Cardiac muscle cell (in vitro differentiated cells and primary cell): ENCODE measurements around the gene SOCS7. TPM values are rescaled to one million over a fixed set of nuclear protein-coding genes. Genes with fewer than 3 reads are reported as not detected.
A peak's percentile ranks its signal among the peaks of the same experiment; 100 is the strongest.

ENCODE experiments used
- DNase-seq, 2 donors: peaks; one replicate each; pipeline versions ENCODE4 v3.0.0 to v3.0.0-alpha.2; 2010 to 2017; ENCODE audit warnings: low read depth in 1 of 2, low spot score in 1 of 2
- H3K27ac ChIP-seq: fragments of 200-600 bp; sonication (generic); 2 replicates; pipeline ENCODE4 v1.5.1; 2016
- H3K27me3 ChIP-seq: fragments of 200-600 bp; sonication (generic); 2 replicates; pipeline ENCODE4 v1.6.0; 2016; ENCODE audit warnings: control low read depth
- H3K36me3 ChIP-seq: fragments of 200-600 bp; sonication (generic); 2 replicates; pipeline ENCODE4 v1.5.1; 2016; ENCODE audit warnings: control low read depth
- H3K4me1 ChIP-seq: fragments of 200-600 bp; sonication (generic); 2 replicates; pipeline ENCODE4 v1.8.1; 2017; ENCODE audit warnings: low read depth, mild to moderate bottlenecking, mixed run types
- H3K4me3 ChIP-seq: fragments of 200-600 bp; sonication (generic); 2 replicates; pipeline ENCODE4 v1.5.1; 2016; ENCODE audit warnings: mild to moderate bottlenecking
- H3K9me3 ChIP-seq: fragments of 200-600 bp; sonication (generic); 2 replicates; pipeline ENCODE4 v1.5.1; 2017; ENCODE audit warnings: low read depth, mild to moderate bottlenecking, control low read depth
- polyA plus RNA-seq: library from polyadenylated mRNA; unstranded; fragments of >200 nt; fragmentation: Nextera tagmentation; extraction: Ambion mirVana; gene quantifications from 2 replicates; pipeline ENCODE4 v1.2.1, GENCODE V29; 2016
- total RNA-seq: library from RNA; depleted of rRNA; stranded (reverse); fragments of >200 nt; gene quantifications from 2 replicates; pipeline ENCODE4 v1.2.3, GENCODE V29; 2016
- TF ChIP-seq, protein P1 (sequence below): IDR thresholded peaks from 2 replicates; pipeline ENCODE4 v1.5.1; 2012; ENCODE audit warnings: low read depth, mild to moderate bottlenecking, low read length

The SOCS7 gene
- total and polyA plus RNA-seq, 2 experiments from 2014 or later = 2.8 to 18.7 TPM

DNA sequence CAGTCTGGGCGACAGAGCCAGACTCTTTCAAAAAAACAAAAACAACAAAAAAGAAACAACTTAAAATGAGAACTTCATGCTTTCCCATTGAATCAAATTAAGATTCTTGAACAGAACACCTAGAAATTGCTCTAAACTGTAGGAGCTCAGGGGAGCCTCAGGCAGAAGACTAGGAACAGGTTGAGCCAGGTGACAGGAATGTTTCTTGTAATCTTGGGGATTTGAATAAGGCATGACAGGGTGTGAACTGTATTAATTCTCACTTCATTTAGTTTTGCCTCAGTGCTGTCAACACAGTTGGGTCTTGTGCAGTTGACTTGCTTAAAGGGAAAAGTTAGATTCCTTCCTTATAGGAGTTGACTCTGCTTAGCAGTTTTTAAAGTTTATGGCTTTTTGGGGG, 27.8 kb downstream of the SOCS7 start:
- H3K9me3 ChIP-seq = no peaks in the 10 kb centered on the region
- H3K27ac ChIP-seq = no peak overlapping the region
- peaks cover 34% of the 10 kb centered on the region for H3K36me3 ChIP-seq
- no peaks in the 10 kb centered on the region for H3K27me3 ChIP-seq
- TF ChIP-seq, protein P1, sequence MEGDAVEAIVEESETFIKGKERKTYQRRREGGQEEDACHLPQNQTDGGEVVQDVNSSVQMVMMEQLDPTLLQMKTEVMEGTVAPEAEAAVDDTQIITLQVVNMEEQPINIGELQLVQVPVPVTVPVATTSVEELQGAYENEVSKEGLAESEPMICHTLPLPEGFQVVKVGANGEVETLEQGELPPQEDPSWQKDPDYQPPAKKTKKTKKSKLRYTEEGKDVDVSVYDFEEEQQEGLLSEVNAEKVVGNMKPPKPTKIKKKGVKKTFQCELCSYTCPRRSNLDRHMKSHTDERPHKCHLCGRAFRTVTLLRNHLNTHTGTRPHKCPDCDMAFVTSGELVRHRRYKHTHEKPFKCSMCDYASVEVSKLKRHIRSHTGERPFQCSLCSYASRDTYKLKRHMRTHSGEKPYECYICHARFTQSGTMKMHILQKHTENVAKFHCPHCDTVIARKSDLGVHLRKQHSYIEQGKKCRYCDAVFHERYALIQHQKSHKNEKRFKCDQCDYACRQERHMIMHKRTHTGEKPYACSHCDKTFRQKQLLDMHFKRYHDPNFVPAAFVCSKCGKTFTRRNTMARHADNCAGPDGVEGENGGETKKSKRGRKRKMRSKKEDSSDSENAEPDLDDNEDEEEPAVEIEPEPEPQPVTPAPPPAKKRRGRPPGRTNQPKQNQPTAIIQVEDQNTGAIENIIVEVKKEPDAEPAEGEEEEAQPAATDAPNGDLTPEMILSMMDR = no peak
- H3K4me1 ChIP-seq = no peaks in the 10 kb centered on the region
- H3K4me3 ChIP-seq = no peak overlapping the region
- no peak for DNase-seq

DNA sequence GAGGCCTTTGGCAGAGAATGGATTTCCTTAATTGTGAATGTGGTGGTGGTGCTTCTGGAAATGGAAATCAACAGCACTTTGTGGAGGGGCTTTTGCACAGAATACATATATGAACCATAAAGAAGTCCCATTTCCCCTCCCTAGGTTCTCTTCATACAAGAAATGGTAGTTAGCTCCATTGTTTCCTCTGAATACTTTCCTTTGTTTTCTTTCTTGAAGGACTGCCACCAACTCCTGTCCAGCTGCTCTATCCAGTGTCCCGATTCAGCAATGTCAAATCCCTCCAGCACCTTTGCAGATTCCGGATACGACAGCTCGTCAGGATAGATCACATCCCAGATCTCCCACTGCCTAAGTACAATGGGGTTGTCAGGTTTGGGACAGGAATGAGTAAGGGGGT, 43.4 kb downstream of the SOCS7 start:
- Histone ChIP-seq H3K4me1 (no peaks in the 10 kb centered on the region), H3K27ac (no peak overlapping the region), H3K27me3 (no peaks in the 10 kb centered on the region), H3K9me3 (no peaks in the 10 kb centered on the region), H3K36me3 (peaks cover 30% of the 10 kb centered on the region), H3K4me3 (no peak overlapping the region)
- TF ChIP-seq, protein P1 = no peak
- DNase-seq = no peak

GRCh38 chr17:38397227-38397626, 45.6 kb downstream of the SOCS7 start:
- TF ChIP-seq, protein P1 = no peak
- no peaks in the 10 kb centered on the region for H3K27me3 ChIP-seq
- no peaks in the 10 kb centered on the region for H3K4me1 ChIP-seq
- DNase-seq = no peak
- H3K27ac ChIP-seq = no peak overlapping the region
- peaks cover 34% of the 10 kb centered on the region for H3K36me3 ChIP-seq
- no peaks in the 10 kb centered on the region for H3K9me3 ChIP-seq
- no peak overlapping the region for H3K4me3 ChIP-seq

- H3K36me3 ChIP-seq = peaks cover 32% of the 10 kb centered on the region
- no peak for DNase-seq
- TF ChIP-seq, protein P1 = no peak
- no peak overlapping the region for H3K4me3 ChIP-seq
- no peaks in the 10 kb centered on the region for H3K9me3 ChIP-seq
- H3K27me3 ChIP-seq = no peaks in the 10 kb centered on the region
- H3K27ac ChIP-seq = no peak overlapping the region
- peaks cover 3% of the 10 kb centered on the region for H3K4me1 ChIP-seq
These were observed 48.6 kb downstream of the SOCS7 start for GRCh38 chr17:38400286-38400685.

GRCh38 chr17:38401459-38401858, 49.8 kb downstream of the SOCS7 start:
- H3K4me3 ChIP-seq = no peak overlapping the region
- H3K27me3 ChIP-seq = no peaks in the 10 kb centered on the region
- H3K9me3 ChIP-seq = no peaks in the 10 kb centered on the region
- no peak overlapping the region for H3K27ac ChIP-seq
- TF ChIP-seq, protein P1 = no peak
- DNase-seq = no peak
- peaks cover 3% of the 10 kb centered on the region for H3K4me1 ChIP-seq
- H3K36me3 ChIP-seq = peaks cover 22% of the 10 kb centered on the region

DNA sequence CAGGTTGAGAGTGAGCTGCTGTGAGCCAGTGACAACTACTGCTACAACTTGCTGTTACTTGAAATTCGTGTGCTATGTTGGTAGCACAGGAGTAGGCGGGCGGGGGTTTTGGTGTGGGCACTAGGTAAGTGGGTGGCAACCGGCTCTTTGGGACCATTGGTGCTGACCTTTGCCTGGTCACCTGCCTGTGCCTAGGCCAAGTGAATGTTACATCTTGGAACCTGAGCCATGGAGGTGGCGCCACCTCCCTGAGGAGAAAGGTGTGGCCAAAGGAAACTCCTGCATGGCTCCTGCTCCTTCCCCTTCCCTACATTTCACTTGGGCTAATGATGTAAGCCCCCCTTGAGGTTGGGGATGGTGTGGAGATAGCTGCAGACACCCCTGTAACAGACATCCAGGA, 51.3 kb downstream of the SOCS7 start:
- Histone ChIP-seq H3K36me3 (peaks cover 10% of the 10 kb centered on the region), H3K4me1 (peaks cover 3% of the 10 kb centered on the region), H3K4me3 (no peak overlapping the region), H3K27ac (no peak overlapping the region), H3K9me3 (no peaks in the 10 kb centered on the region), H3K27me3 (no peaks in the 10 kb centered on the region)
- TF ChIP-seq, protein P1 = peak; percentile 7
- no peak for DNase-seq
